ENCODE data around the gene GPRIN2.
"Not testable (repeated sequence)": the region's sequence is repeated elsewhere in the genome, so short reads cannot be mapped to it uniquely, and the experiment has no call there.

DNA sequence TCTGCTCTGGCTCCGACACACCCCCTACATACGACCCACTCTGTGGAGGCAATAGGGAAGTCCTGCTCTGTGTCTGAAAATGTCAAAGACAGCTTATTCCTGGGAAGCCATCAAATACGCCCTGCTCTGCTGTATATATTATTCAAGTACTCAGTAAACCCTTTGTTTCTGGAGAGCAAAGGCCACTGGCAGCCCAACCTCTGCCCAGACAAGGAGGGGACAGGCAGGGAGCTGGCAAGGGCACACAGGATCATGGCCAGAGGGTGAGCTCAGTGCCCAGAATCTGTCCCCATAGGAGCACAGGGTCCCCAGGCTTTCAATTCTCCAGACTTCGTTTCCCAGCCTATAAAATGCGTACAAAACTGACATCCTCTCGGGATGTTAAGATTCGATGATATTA, 43.7 kb downstream of the GPRIN2 start:
- TF ChIP-seq, protein P1, sequence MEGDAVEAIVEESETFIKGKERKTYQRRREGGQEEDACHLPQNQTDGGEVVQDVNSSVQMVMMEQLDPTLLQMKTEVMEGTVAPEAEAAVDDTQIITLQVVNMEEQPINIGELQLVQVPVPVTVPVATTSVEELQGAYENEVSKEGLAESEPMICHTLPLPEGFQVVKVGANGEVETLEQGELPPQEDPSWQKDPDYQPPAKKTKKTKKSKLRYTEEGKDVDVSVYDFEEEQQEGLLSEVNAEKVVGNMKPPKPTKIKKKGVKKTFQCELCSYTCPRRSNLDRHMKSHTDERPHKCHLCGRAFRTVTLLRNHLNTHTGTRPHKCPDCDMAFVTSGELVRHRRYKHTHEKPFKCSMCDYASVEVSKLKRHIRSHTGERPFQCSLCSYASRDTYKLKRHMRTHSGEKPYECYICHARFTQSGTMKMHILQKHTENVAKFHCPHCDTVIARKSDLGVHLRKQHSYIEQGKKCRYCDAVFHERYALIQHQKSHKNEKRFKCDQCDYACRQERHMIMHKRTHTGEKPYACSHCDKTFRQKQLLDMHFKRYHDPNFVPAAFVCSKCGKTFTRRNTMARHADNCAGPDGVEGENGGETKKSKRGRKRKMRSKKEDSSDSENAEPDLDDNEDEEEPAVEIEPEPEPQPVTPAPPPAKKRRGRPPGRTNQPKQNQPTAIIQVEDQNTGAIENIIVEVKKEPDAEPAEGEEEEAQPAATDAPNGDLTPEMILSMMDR (IDR thresholded peaks at IDR 0.05; ENCODE audit: insufficient read depth, low read length, poor library complexity, severe bottlenecking): not testable (repeated sequence)
- TF ChIP-seq EZH2phosphoT487 (conservative IDR thresholded peaks at IDR 0.05; ENCODE audit: low read length): not testable (repeated sequence)

Data from SU-DHL-6 (cell line).